GM23338 (cell line): ENCODE measurements around the gene KIAA0040. TPM values are rescaled to one million over a fixed set of nuclear protein-coding genes. Genes with fewer than 3 reads are reported as not detected.

Experiments used
- ATAC-seq: fragments of 200-7000 bp; cut with Tn5 transposase; 3 replicates; pipeline ENCODE4 v1.9.1; 2020
- DNase-seq: peaks from one replicate; pipeline ENCODE4 v3.0.0-alpha.2; 2015; ENCODE audit warnings: low spot score
- H2AFZ ChIP-seq: fragments of 200-600 bp; sonication (generic); 2 replicates; pipeline ENCODE4 v1.8.0; 2016; ENCODE audit warnings: antibody characterized with exemption, mild to moderate bottlenecking, moderate library complexity
- H3F3A ChIP-seq: fragments of 200-600 bp; sonication (generic); replicated peaks from 2 replicates; pipeline ENCODE4 v1.8.0; 2017; ENCODE audit warnings: antibody characterized with exemption, mixed run types, low read depth
- H3K27ac ChIP-seq: fragments of 200-600 bp; sonication (generic); 2 replicates; pipeline ENCODE4 v1.6.1; 2016; ENCODE audit warnings: low read depth
- H3K27me3 ChIP-seq: fragments of 200-600 bp; sonication (generic); 2 replicates; pipeline ENCODE4 v1.8.0; 2016; ENCODE audit warnings: mild to moderate bottlenecking, mixed run types, moderate library complexity; ENCODE audit not compliant: insufficient read depth
- H3K36me3 ChIP-seq: fragments of 200-600 bp; sonication (generic); 2 replicates; pipeline ENCODE4 v1.8.0; 2016; ENCODE audit warnings: mild to moderate bottlenecking; ENCODE audit not compliant: insufficient read depth
- H3K4me1 ChIP-seq: fragments of 200-600 bp; sonication (generic); 2 replicates; pipeline ENCODE4 v1.8.0; 2016; ENCODE audit warnings: mild to moderate bottlenecking, moderate library complexity; ENCODE audit not compliant: insufficient read depth
- H3K4me2 ChIP-seq: fragments of 200-600 bp; sonication (generic); 2 replicates; pipeline ENCODE4 v1.7.1; 2017; ENCODE audit warnings: mixed run types
- H3K4me3 ChIP-seq: fragments of 200-600 bp; sonication (generic); 2 replicates; pipeline ENCODE4 v1.6.1; 2016; ENCODE audit warnings: mixed run types
- H3K79me2 ChIP-seq: fragments of 200-600 bp; sonication (generic); replicated peaks from 2 replicates; pipeline ENCODE4 v1.8.0; 2017; ENCODE audit warnings: mild to moderate bottlenecking; ENCODE audit not compliant: insufficient read depth
- H3K9me2 ChIP-seq: fragments of 200-600 bp; sonication (generic); 2 replicates; pipeline ENCODE4 v1.8.0; 2017; ENCODE audit not compliant: insufficient read depth
- H4K20me1 ChIP-seq: fragments of 200-600 bp; sonication (generic); replicated peaks from 2 replicates; pipeline ENCODE4 v1.8.0; 2017; ENCODE audit warnings: mild to moderate bottlenecking; ENCODE audit not compliant: insufficient read depth
- H3K27ac Mint-ChIP-seq: 2 replicates; pipeline ENCODE4 v1.8.0; 2020; ENCODE audit warnings: inconsistent platforms, mild to moderate bottlenecking, moderate library complexity, mixed read lengths
- H3K27me3 Mint-ChIP-seq: 3 replicates; pipeline ENCODE4 v1.8.0; 2022; ENCODE audit warnings: low read depth, mild to moderate bottlenecking, moderate library complexity, mixed read lengths, inconsistent platforms; ENCODE audit not compliant: insufficient read depth, poor library complexity
- H3K36me3 Mint-ChIP-seq: 3 replicates; pipeline ENCODE4 v1.8.0; 2021; ENCODE audit warnings: low read depth, mild to moderate bottlenecking, inconsistent platforms, moderate library complexity, mixed read lengths
- H3K4me1 Mint-ChIP-seq: 3 replicates; pipeline ENCODE4 v1.8.0; 2020; ENCODE audit warnings: mild to moderate bottlenecking, inconsistent platforms, mixed read lengths
- H3K4me3 Mint-ChIP-seq: 3 replicates; pipeline ENCODE4 v1.8.0; 2021; ENCODE audit warnings: moderate library complexity, mild to moderate bottlenecking, inconsistent platforms, mixed read lengths
- H3K9me3 Mint-ChIP-seq: 3 replicates; pipeline ENCODE4 v1.8.0; 2020; ENCODE audit warnings: moderate library complexity, mild to moderate bottlenecking, inconsistent platforms, mixed read lengths
- CREB1 ChIP-seq: fragments of 250-450 bp; sonication (Bioruptor Pico); IDR thresholded peaks from 2 replicates; pipeline ENCODE4 v1.5.0; 2020; ENCODE audit warnings: low read depth, mild to moderate bottlenecking, moderate library complexity
- CTCF ChIP-seq, 2 experiments: fragments of 200-600 bp in 1 of 2; sonication (generic) in 1 of 2; conservative IDR thresholded peaks; 2 replicates each; pipeline versions ENCODE4 v1.5.1 to v1.6.1; 2016 to 2017; ENCODE audit warnings: antibody characterized with exemption in 2 of 2, low read depth in 2 of 2, mild to moderate bottlenecking in 2 of 2, moderate library complexity in 1 of 2
- ETS1 ChIP-seq: IDR thresholded peaks from 2 replicates; pipeline ENCODE4 v1.6.1; 2016; ENCODE audit warnings: antibody characterized with exemption
- EZH2 ChIP-seq: fragments of 200-600 bp; sonication (generic); IDR thresholded peaks from one replicate; pipeline ENCODE4 v1.8.0; 2017; ENCODE audit warnings: antibody characterized with exemption, mild to moderate bottlenecking, low read depth; ENCODE audit not compliant: unreplicated experiment
- EZH2phosphoT487 ChIP-seq: fragments of 200-600 bp; sonication (generic); IDR thresholded peaks from one replicate; pipeline ENCODE4 v1.8.1; 2018; ENCODE audit warnings: antibody characterized with exemption; ENCODE audit not compliant: unreplicated experiment
- POLR2AphosphoS5 ChIP-seq: IDR thresholded peaks from 2 replicates; pipeline ENCODE4 v1.6.1; 2016; ENCODE audit warnings: antibody characterized with exemption, low read depth
- REST ChIP-seq: IDR thresholded peaks from one replicate; pipeline ENCODE4 v1.6.1; 2018; ENCODE audit warnings: antibody characterized with exemption; ENCODE audit not compliant: unreplicated experiment
- STAT1 ChIP-seq: IDR thresholded peaks from one replicate; pipeline ENCODE4 v1.6.1; 2016; ENCODE audit warnings: antibody characterized with exemption; ENCODE audit not compliant: unreplicated experiment
- ZNF114 ChIP-seq: fragments of 250-450 bp; sonication (Bioruptor Pico); IDR thresholded peaks from 2 replicates; pipeline ENCODE4 v1.5.0; 2020; ENCODE audit warnings: mild to moderate bottlenecking, moderate library complexity
- ZNF462 ChIP-seq: fragments of 250-450 bp; sonication (Bioruptor Pico); IDR thresholded peaks from 2 replicates; pipeline ENCODE4 v1.5.0; 2020; ENCODE audit warnings: mild to moderate bottlenecking, moderate library complexity
- polyA plus RNA-seq: library from polyadenylated mRNA; unstranded; fragments of >200 nt; fragmentation: Nextera tagmentation; extraction: Ambion mirVana; gene quantifications from 2 replicates; pipeline ENCODE4 v1.2.1, GENCODE V29; 2016
- total RNA-seq: library from RNA; depleted of rRNA; stranded (reverse); fragments of >200 nt; shearing (Covaris generic); gene quantifications from 2 replicates; pipeline ENCODE4 v1.2.3, GENCODE V29; 2014

Gene KIAA0040
- total and polyA plus RNA-seq, 2 experiments from 2014 or later = 7.0 to 11.9 TPM

- no peak for TF ChIP-seq STAT1
- TF ChIP-seq ETS1 = no peak
- no peak for TF ChIP-seq REST
- TF ChIP-seq CREB1 (CRISPR knock-in tag) = no peak
- TF ChIP-seq POLR2AphosphoS5 = no peak
- TF ChIP-seq EZH2 = no peak
Measured at GRCh38 chr1:175134500-175134899, 58.1 kb downstream of the KIAA0040 start (continued).

- no peaks in the 10 kb centered on the region for H3K36me3 ChIP-seq
- H3K4me3 ChIP-seq = no peak overlapping the region
- H4K20me1 ChIP-seq = no peaks in the 10 kb centered on the region
- H3K9me2 ChIP-seq = peaks cover 2% of the 10 kb centered on the region; the same call in 1 of the 2 replicates
- no peak for ATAC-seq
- no peak for DNase-seq
- H3K27ac ChIP-seq = no peak overlapping the region
- no peaks in the 10 kb centered on the region for H3K36me3 Mint-ChIP-seq
- peaks cover 20% of the 10 kb centered on the region for H3K4me1 ChIP-seq
- H3K27ac Mint-ChIP-seq = no peak overlapping the region
- no peaks in the 10 kb centered on the region for H3F3A ChIP-seq
- peaks cover 36% of the 10 kb centered on the region for H3K4me1 Mint-ChIP-seq
- no peak overlapping the region for H3K4me2 ChIP-seq
- no peaks in the 10 kb centered on the region for H3K79me2 ChIP-seq
- H2AFZ ChIP-seq = peak overlapping the region; percentile 24; the same call in 1 of the 2 replicates
- no peaks in the 10 kb centered on the region for H3K27me3 ChIP-seq
- no peaks in the 10 kb centered on the region for H3K9me3 Mint-ChIP-seq
- H3K27me3 Mint-ChIP-seq = peaks cover 3% of the 10 kb centered on the region
- no peak overlapping the region for H3K4me3 Mint-ChIP-seq
- TF ChIP-seq ETS1 = no peak
- no peak for TF ChIP-seq ZNF114 (CRISPR knock-in tag)
- TF ChIP-seq ZNF462 (CRISPR knock-in tag) = no peak
- TF ChIP-seq EZH2phosphoT487 = no peak
- TF ChIP-seq CTCF (conservative IDR thresholded peaks at IDR 0.05; ENCODE audit: low read depth in 2 of 2) = no peak
- TF ChIP-seq EZH2 = no peak
Measured at GRCh38 chr1:175133673-175134435, 58.7 kb downstream of the KIAA0040 start.
